IMR-90 (cell line): ENCODE measurements around the gene MTCH2. TPM values are rescaled to one million over a fixed set of nuclear protein-coding genes. Genes with fewer than 3 reads are reported as not detected.

Source experiments
- ATAC-seq: fragments of 200-7000 bp; cut with Tn5 transposase; 2 replicates; pipeline ENCODE4 v1.9.1; 2020; ENCODE audit warnings: low read depth, mild to moderate bottlenecking, moderate library complexity
- BruUV-seq: library from RNA; stranded (reverse); fragments of 400-500 nt; replicated peaks from 2 replicates; lab custom pipeline; 2021; lab: Mats Ljungman, UMichigan
- CTCF ChIA-PET: fragments of 300-600 bp; formaldehyde crosslinking; extraction: SDS; loops from one replicate; lab custom pipeline; 2021; ENCODE audit warnings: antibody characterized with exemption; lab: Yijun Ruan, JAX
- POLR2A ChIA-PET: fragments of 300-600 bp; sonication (Branson Sonifier 250); formaldehyde crosslinking; loops from one replicate; lab custom pipeline; 2022; ENCODE audit warnings: antibody characterized with exemption; ENCODE audit not compliant: unreplicated experiment; lab: Charles Lee
- DNase-seq: peaks from one replicate; pipeline ENCODE4 v3.0.0; 2013
- H2AFZ ChIP-seq: replicated peaks from 2 replicates; pipeline ENCODE3; 2013; ENCODE audit warnings: low read length, mild to moderate bottlenecking; ENCODE audit not compliant: poor library complexity
- H2AK5ac ChIP-seq: 2 replicates; pipeline ENCODE4 v1.6.1; 2013; ENCODE audit warnings: low read depth, low read length, inconsistent platforms
- H2AK9ac ChIP-seq: replicated peaks from 2 replicates; pipeline ENCODE3; 2013; ENCODE audit warnings: mild to moderate bottlenecking, low read depth, low read length, moderate library complexity; ENCODE audit not compliant: poor library complexity
- H2BK120ac ChIP-seq: 2 replicates; pipeline ENCODE4 v1.6.1; 2013; ENCODE audit warnings: low read depth, low read length, inconsistent platforms
- H2BK15ac ChIP-seq: 3 replicates; pipeline ENCODE4 v1.6.1; 2013; ENCODE audit warnings: low read depth, low read length, inconsistent platforms
- H2BK20ac ChIP-seq: 2 replicates; pipeline ENCODE4 v1.6.1; 2013; ENCODE audit warnings: low read depth, mild to moderate bottlenecking, inconsistent platforms, low read length, moderate library complexity
- H2BK5ac ChIP-seq: 2 replicates; pipeline ENCODE4 v1.6.1; 2013; ENCODE audit warnings: mild to moderate bottlenecking, low read depth, low read length, inconsistent platforms; ENCODE audit not compliant: poor library complexity, severe bottlenecking
- H3K14ac ChIP-seq: replicated peaks from 2 replicates; pipeline ENCODE4 v1.6.1; 2013; ENCODE audit warnings: low read depth, low read length, inconsistent platforms
- H3K18ac ChIP-seq: 2 replicates; pipeline ENCODE4 v1.6.1; 2013; ENCODE audit warnings: low read depth, low read length, control low read depth
- H3K23ac ChIP-seq: 2 replicates; pipeline ENCODE4 v1.6.1; 2013; ENCODE audit warnings: low read depth, low read length, inconsistent platforms
- H3K27ac ChIP-seq: 2 replicates; pipeline ENCODE4 v1.5.1; 2013; ENCODE audit warnings: mild to moderate bottlenecking, control low read depth, low read length; ENCODE audit not compliant: insufficient read depth
- H3K27me3 ChIP-seq: 2 replicates; pipeline ENCODE4 v1.6.1; 2013; ENCODE audit warnings: low read length; ENCODE audit not compliant: control insufficient read depth, insufficient read depth
- H3K36me3 ChIP-seq: 2 replicates; pipeline ENCODE4 v1.6.1; 2013; ENCODE audit warnings: low read length, mixed read lengths; ENCODE audit not compliant: control insufficient read depth, insufficient read depth
- H3K4ac ChIP-seq: 2 replicates; pipeline ENCODE4 v1.6.1; 2013; ENCODE audit warnings: low read depth, low read length, inconsistent platforms
- H3K4me1 ChIP-seq: 2 replicates; pipeline ENCODE4 v1.6.1; 2013; ENCODE audit warnings: low read length, mixed read lengths; ENCODE audit not compliant: control insufficient read depth, insufficient read depth
- H3K4me2 ChIP-seq: 2 replicates; pipeline ENCODE4 v1.6.1; 2013; ENCODE audit warnings: low read depth, mild to moderate bottlenecking, control low read depth, low read length, moderate library complexity
- H3K4me3 ChIP-seq: 2 replicates; pipeline ENCODE4 v1.5.1; 2013; ENCODE audit warnings: low read depth, mild to moderate bottlenecking, control low read depth, low read length, moderate library complexity; ENCODE audit not compliant: insufficient read depth
- H3K56ac ChIP-seq: 2 replicates; pipeline ENCODE4 v1.6.1; 2013; ENCODE audit warnings: low read length, inconsistent platforms; ENCODE audit not compliant: insufficient read depth; ENCODE audit errors: extremely low read depth
- H3K79me1 ChIP-seq, 2 experiments: 2 replicates each; pipeline ENCODE4 v1.6.1; 2013; ENCODE audit warnings: low read length in 2 of 2, inconsistent platforms in 1 of 2, low read depth in 1 of 2
- H3K9ac ChIP-seq: 2 replicates; pipeline ENCODE4 v1.6.1; 2013; ENCODE audit warnings: low read depth, low read length, control low read depth
- H3K9me1 ChIP-seq: 2 replicates; pipeline ENCODE4 v1.6.1; 2013; ENCODE audit warnings: low read length, inconsistent platforms; ENCODE audit not compliant: insufficient read depth
- H3K9me3 ChIP-seq: 2 replicates; pipeline ENCODE4 v1.6.1; 2013; ENCODE audit warnings: low read length; ENCODE audit not compliant: control insufficient read depth, insufficient read depth
- H4K20me1 ChIP-seq: 2 replicates; pipeline ENCODE4 v1.6.1; 2013; ENCODE audit warnings: low read length, inconsistent platforms; ENCODE audit not compliant: insufficient read depth
- H4K5ac ChIP-seq: 2 replicates; pipeline ENCODE4 v1.6.1; 2013; ENCODE audit warnings: mild to moderate bottlenecking, low read depth, low read length, control low read depth
- H4K8ac ChIP-seq, 2 experiments: 2 replicates each; pipeline ENCODE4 v1.6.1; 2013; ENCODE audit warnings: low read depth in 2 of 2, low read length in 2 of 2, control low read depth in 1 of 2, inconsistent platforms in 1 of 2
- H4K91ac ChIP-seq: 2 replicates; pipeline ENCODE4 v1.6.1; 2013; ENCODE audit warnings: low read depth, low read length, inconsistent platforms; ENCODE audit not compliant: insufficient read depth
- BHLHE40 ChIP-seq: fragments of 150-350 bp; IDR thresholded peaks from 2 replicates; pipeline ENCODE4 v1.6.1; 2016; ENCODE audit warnings: mild to moderate bottlenecking, low read depth, low read length
- CEBPB ChIP-seq: IDR thresholded peaks from 2 replicates; pipeline ENCODE4 v1.6.1; 2012; ENCODE audit warnings: low read depth, low read length, improper control_type of control experiment
- ELK1 ChIP-seq: fragments of 150-350 bp; IDR thresholded peaks from 2 replicates; pipeline ENCODE4 v1.6.1; 2016; ENCODE audit warnings: low read depth, mild to moderate bottlenecking, low read length, moderate library complexity, borderline replicate concordance
- FOS ChIP-seq: fragments of 150-350 bp; IDR thresholded peaks from 2 replicates; pipeline ENCODE4 v1.6.1; 2016; ENCODE audit warnings: low read depth, low read length
- MAFK ChIP-seq: IDR thresholded peaks from 2 replicates; pipeline ENCODE4 v1.6.1; 2012; ENCODE audit warnings: low read depth, low read length, improper control_type of control experiment
- MAZ ChIP-seq: IDR thresholded peaks from 2 replicates; pipeline ENCODE4 v1.6.1; 2012; ENCODE audit warnings: low read depth, mild to moderate bottlenecking, low read length, improper control_type of control experiment, moderate library complexity, borderline replicate concordance
- MXI1 ChIP-seq: IDR thresholded peaks from 2 replicates; pipeline ENCODE4 v1.6.1; 2012; ENCODE audit warnings: low read depth, mild to moderate bottlenecking, low read length, moderate library complexity, borderline replicate concordance
- NFE2L2 ChIP-seq: fragments of 150-350 bp; IDR thresholded peaks from 2 replicates; pipeline ENCODE4 v1.6.1; 2016; ENCODE audit warnings: low read depth, mild to moderate bottlenecking, low read length
- POLR2A ChIP-seq: IDR thresholded peaks from 2 replicates; pipeline ENCODE4 v1.6.1; 2012; ENCODE audit warnings: mild to moderate bottlenecking, low read depth, low read length
- RAD21 ChIP-seq: IDR thresholded peaks from 2 replicates; pipeline ENCODE4 v1.6.1; 2012; ENCODE audit warnings: low read length, improper control_type of control experiment
- RCOR1 ChIP-seq: IDR thresholded peaks from 2 replicates; pipeline ENCODE4 v1.6.1; 2012; ENCODE audit warnings: mild to moderate bottlenecking, low read length, improper control_type of control experiment; ENCODE audit not compliant: insufficient replicate concordance
- RFX5 ChIP-seq: IDR thresholded peaks from 2 replicates; pipeline ENCODE4 v1.8.0; 2012; ENCODE audit warnings: low read depth, mild to moderate bottlenecking, low read length, moderate library complexity
- SMC3 ChIP-seq: fragments of 150-350 bp; IDR thresholded peaks from 2 replicates; pipeline ENCODE4 v1.6.1; 2016; ENCODE audit warnings: low read depth, mild to moderate bottlenecking, antibody characterized with exemption, low read length, moderate library complexity
- WGBS, 2 experiments: methylation state at CpG; one replicate each; pipeline versions ENCODE4 v1.1.5 to v1.1.7; 2013; ENCODE audit warnings: missing lambda C conversion rate in 2 of 2; ENCODE audit not compliant: insufficient read length in 1 of 2; ENCODE audit errors: extremely low coverage in 2 of 2; 5-methylcytosine and 5-hydroxymethylcytosine counted together
- dilution Hi-C: fragments of 300-500 bp; cut with HindIII; formaldehyde crosslinking; loops from one replicate; pipeline ENCODE4 v1.14.3; 2018; ENCODE audit warnings: low sequenced_read_pairs; ENCODE audit not compliant: unreplicated experiment
- in situ Hi-C: fragments of 300-500 bp; cut with MboI; formaldehyde crosslinking; loops from 3 replicates; pipeline ENCODE4 v1.14.3; 2019; ENCODE audit warnings: low sequenced_read_pairs, inconsistent platforms, mixed read lengths
- intact Hi-C: fragments of 100-400 bp; cut with micrococcal nuclease; formaldehyde crosslinking; loops from 2 replicates; pipeline ENCODE4 v1.10.0; 2022
- polyA plus RNA-seq, 3 experiments: library from polyadenylated mRNA; depleted of rRNA; stranded (reverse); fragments of >200 nt; gene quantifications; 2 replicates each; pipeline ENCODE4 v1.2.3, GENCODE V29; 2012; ENCODE audit warnings: low replicate concordance in 1 of 3
- total RNA-seq: library from RNA; depleted of rRNA; stranded (reverse); fragments of >200 nt; gene quantifications from 2 replicates; pipeline ENCODE4 v1.2.3, GENCODE V29; 2012
- TF ChIP-seq, protein P1 (sequence below): conservative IDR thresholded peaks from 2 replicates; pipeline ENCODE4 v1.5.1; 2012; ENCODE audit warnings: mild to moderate bottlenecking, low read depth, low read length, improper control_type of control experiment
- TF ChIP-seq, protein P2 (sequence below): fragments of 150-350 bp; IDR thresholded peaks from 2 replicates; pipeline ENCODE4 v1.6.1; 2017; ENCODE audit warnings: mild to moderate bottlenecking, antibody characterized with exemption, low read length, low read depth

Gene MTCH2
- total and polyA plus RNA-seq, 2 of the 4 experiments (the other 2 are of a cell fraction), result 103 to 163 TPM

- in situ Hi-C loops (no loop called here), intact Hi-C loops (no loop called here), dilution Hi-C loops (no loop called here)
- no peak overlapping the region for H2AK5ac ChIP-seq
- no peak overlapping the region for H3K14ac ChIP-seq
- H3K4me3 ChIP-seq, result no peak overlapping the region
- H2BK15ac ChIP-seq, result no peak overlapping the region
- no TSS peak for BruUV-seq
- no peak overlapping the region for H2BK120ac ChIP-seq
- no peak overlapping the region for H4K5ac ChIP-seq
- H3K23ac ChIP-seq, result no peak overlapping the region
- TF ChIP-seq ELK1, result no peak
- TF ChIP-seq RFX5, result no peak
- TF ChIP-seq, protein P1, sequence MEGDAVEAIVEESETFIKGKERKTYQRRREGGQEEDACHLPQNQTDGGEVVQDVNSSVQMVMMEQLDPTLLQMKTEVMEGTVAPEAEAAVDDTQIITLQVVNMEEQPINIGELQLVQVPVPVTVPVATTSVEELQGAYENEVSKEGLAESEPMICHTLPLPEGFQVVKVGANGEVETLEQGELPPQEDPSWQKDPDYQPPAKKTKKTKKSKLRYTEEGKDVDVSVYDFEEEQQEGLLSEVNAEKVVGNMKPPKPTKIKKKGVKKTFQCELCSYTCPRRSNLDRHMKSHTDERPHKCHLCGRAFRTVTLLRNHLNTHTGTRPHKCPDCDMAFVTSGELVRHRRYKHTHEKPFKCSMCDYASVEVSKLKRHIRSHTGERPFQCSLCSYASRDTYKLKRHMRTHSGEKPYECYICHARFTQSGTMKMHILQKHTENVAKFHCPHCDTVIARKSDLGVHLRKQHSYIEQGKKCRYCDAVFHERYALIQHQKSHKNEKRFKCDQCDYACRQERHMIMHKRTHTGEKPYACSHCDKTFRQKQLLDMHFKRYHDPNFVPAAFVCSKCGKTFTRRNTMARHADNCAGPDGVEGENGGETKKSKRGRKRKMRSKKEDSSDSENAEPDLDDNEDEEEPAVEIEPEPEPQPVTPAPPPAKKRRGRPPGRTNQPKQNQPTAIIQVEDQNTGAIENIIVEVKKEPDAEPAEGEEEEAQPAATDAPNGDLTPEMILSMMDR, result no peak
- TF ChIP-seq MXI1, result no peak
- TF ChIP-seq FOS, result no peak
- no peak for TF ChIP-seq MAZ
- no peak for TF ChIP-seq MAFK
- no peak for TF ChIP-seq NFE2L2
- no peak for TF ChIP-seq CEBPB
- no peak for TF ChIP-seq RCOR1
- no peak for TF ChIP-seq SMC3
- TF ChIP-seq POLR2A, result no peak
- TF ChIP-seq, protein P2, sequence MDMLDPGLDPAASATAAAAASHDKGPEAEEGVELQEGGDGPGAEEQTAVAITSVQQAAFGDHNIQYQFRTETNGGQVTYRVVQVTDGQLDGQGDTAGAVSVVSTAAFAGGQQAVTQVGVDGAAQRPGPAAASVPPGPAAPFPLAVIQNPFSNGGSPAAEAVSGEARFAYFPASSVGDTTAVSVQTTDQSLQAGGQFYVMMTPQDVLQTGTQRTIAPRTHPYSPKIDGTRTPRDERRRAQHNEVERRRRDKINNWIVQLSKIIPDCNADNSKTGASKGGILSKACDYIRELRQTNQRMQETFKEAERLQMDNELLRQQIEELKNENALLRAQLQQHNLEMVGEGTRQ, result no peak
- TF ChIP-seq BHLHE40, result no peak
- no peak for TF ChIP-seq RAD21
- H3K9ac ChIP-seq, result no peak overlapping the region
- H3K4ac ChIP-seq, result no peak overlapping the region
- H4K91ac ChIP-seq, result no peak overlapping the region
- POLR2A ChIA-PET, result no interaction called here
- no peaks in the 10 kb centered on the region for H4K20me1 ChIP-seq
- no peaks in the 10 kb centered on the region for H3K27me3 ChIP-seq
- no peak overlapping the region for H2AFZ ChIP-seq
- H3K56ac ChIP-seq, result no peak overlapping the region
- ATAC-seq (peak; percentile 50), DNase-seq (peak; percentile 13)
- no peak overlapping the region for H2AK9ac ChIP-seq
- CTCF ChIA-PET, result no interaction called here
- H3K18ac ChIP-seq, result no peak overlapping the region
- H3K4me2 ChIP-seq, result no peak overlapping the region
- no peaks in the 10 kb centered on the region for H3K36me3 ChIP-seq
- no CpG with 5 or more reads among the region's 2 CpGs for WGBS, 2 experiments
- H4K8ac ChIP-seq, result no peak overlapping the region
- H2BK5ac ChIP-seq, result no peak overlapping the region
- H3K4me1 ChIP-seq, result peaks cover 3% of the 10 kb centered on the region; the same call in 1 of the 2 replicates
- no peaks in the 10 kb centered on the region for H3K9me1 ChIP-seq
- H3K9me3 ChIP-seq, result no peaks in the 10 kb centered on the region
- H3K27ac ChIP-seq, result no peak overlapping the region
- no peaks in the 10 kb centered on the region for H3K79me1 ChIP-seq
- no peak overlapping the region for H2BK20ac ChIP-seq
These were observed 25.2 kb upstream of the MTCH2 start for GRCh38 chr11:47667555-47667954.
